Naive thymus-derived CD4-positive, alpha-beta T cell (primary cell): ENCODE measurements around the gene BSND. TPM values are rescaled to one million over a fixed set of nuclear protein-coding genes. Genes with fewer than 3 reads are reported as not detected.

Source experiments
- ATAC-seq: fragments of 150-1000 bp; cut with Tn5 transposase; 2 replicates; pipeline ENCODE4 v1.10.0; 2021; ENCODE audit warnings: mild to moderate bottlenecking, moderate library complexity
- CTCF ChIA-PET: fragments of 350-600 bp; sonication (Branson Sonifier 250); formaldehyde crosslinking; loops from one replicate; lab custom pipeline; 2021; ENCODE audit warnings: antibody characterized with exemption; lab: Charles Lee
- POLR2A ChIA-PET: fragments of 350-600 bp; sonication (Branson Sonifier 250); formaldehyde crosslinking; loops from one replicate; lab custom pipeline; 2021; ENCODE audit warnings: antibody characterized with exemption, inconsistent platforms; lab: Charles Lee
- DNase-seq, 9 donors: peaks; one replicate each; pipeline versions ENCODE4 v3.0.0 to v3.0.0-alpha.2; 2020 to 2022; ENCODE audit warnings: mixed read lengths in 1 of 9
- H3K27ac ChIP-seq: one replicate; pipeline ENCODE4 v1.7.0; 2013; ENCODE audit warnings: mild to moderate bottlenecking, low read depth, low read length, moderate library complexity
- H3K27me3 ChIP-seq, 2 donors: one replicate each; pipeline ENCODE4 v1.7.0; 2013; ENCODE audit warnings: low read length in 2 of 2, mild to moderate bottlenecking in 2 of 2, moderate library complexity in 2 of 2; ENCODE audit not compliant: control insufficient read depth in 2 of 2, insufficient read depth in 2 of 2
- H3K36me3 ChIP-seq, 3 experiments: 1 replicate in 2 of 3; 2 replicates in 1 of 3; pipeline ENCODE4 v1.7.0; 2013; ENCODE audit warnings: low read length in 3 of 3, mild to moderate bottlenecking in 3 of 3, moderate library complexity in 1 of 3; ENCODE audit not compliant: insufficient read depth in 3 of 3, control insufficient read depth in 2 of 3
- H3K4me1 ChIP-seq, 2 donors: one replicate each; pipeline ENCODE4 v1.7.0; 2013; ENCODE audit warnings: low read length in 2 of 2, mild to moderate bottlenecking in 2 of 2, moderate library complexity in 1 of 2; ENCODE audit not compliant: control insufficient read depth in 2 of 2, insufficient read depth in 2 of 2
- H3K4me3 ChIP-seq: 2 replicates; pipeline ENCODE4 v1.7.0; 2013; ENCODE audit warnings: mild to moderate bottlenecking, low read length
- H3K9me3 ChIP-seq, 3 experiments: 1 replicate in 2 of 3; 2 replicates in 1 of 3; pipeline ENCODE4 v1.7.0; 2013; ENCODE audit warnings: low read length in 3 of 3; ENCODE audit not compliant: control insufficient read depth in 2 of 3
- H3K27ac Mint-ChIP-seq, 9 donors: one replicate each; pipeline ENCODE4 v1.8.0; 2020 to 2022; ENCODE audit warnings: mixed read lengths in 9 of 9, mild to moderate bottlenecking in 8 of 9, moderate library complexity in 5 of 9, inconsistent platforms in 2 of 9
- H3K27me3 Mint-ChIP-seq, 5 donors: one replicate each; pipeline ENCODE4 v1.8.0; 2021 to 2022; ENCODE audit warnings: mixed read lengths in 5 of 5, mild to moderate bottlenecking in 1 of 5
- H3K36me3 Mint-ChIP-seq, 5 donors: one replicate each; pipeline ENCODE4 v1.8.0; 2020 to 2022; ENCODE audit warnings: mixed read lengths in 5 of 5, mild to moderate bottlenecking in 3 of 5, inconsistent platforms in 1 of 5
- H3K4me1 Mint-ChIP-seq, 7 donors: one replicate each; pipeline ENCODE4 v1.8.0; 2020 to 2022; ENCODE audit warnings: mixed read lengths in 7 of 7, mild to moderate bottlenecking in 3 of 7, inconsistent platforms in 1 of 7
- H3K4me3 Mint-ChIP-seq, 10 donors: one replicate each; pipeline ENCODE4 v1.8.0; 2020 to 2022; ENCODE audit warnings: mild to moderate bottlenecking in 10 of 10, mixed read lengths in 10 of 10, moderate library complexity in 6 of 10, inconsistent platforms in 2 of 10
- H3K9me3 Mint-ChIP-seq, 11 donors: one replicate each; pipeline ENCODE4 v1.8.0; 2020 to 2022; ENCODE audit warnings: mixed read lengths in 11 of 11, mild to moderate bottlenecking in 4 of 11, inconsistent platforms in 1 of 11, moderate library complexity in 1 of 11
- intact Hi-C, 2 donors: fragments of 100-400 bp; cut with micrococcal nuclease; formaldehyde crosslinking; loops; one replicate each; pipeline ENCODE4 v1.15.1; 2023
- polyA plus RNA-seq, 2 donors: library from polyadenylated mRNA; unstranded; fragments of 300-500 nt; fragmentation: Illumina TruSeq; gene quantifications; one replicate each; pipeline ENCODE4 v1.2.3, GENCODE V29; 2021
- total RNA-seq, 6 experiments: library from RNA in 5 of 6; stranded (reverse) in 5 of 6; gene quantifications; 1 replicate in 5 of 6; 2 replicates in 1 of 6; pipeline ENCODE4 v1.2.3 and lab custom pipeline; 2021 to 2026

Gene BSND
- total and polyA plus RNA-seq, 7 experiments from 2014 or later: 0.05 TPM; not detected in 6

GRCh38 chr1:54985556-54985955 lies 13.2 kb upstream of the BSND start:
- no peak overlapping the region for H3K4me3 ChIP-seq
- no peak for DNase-seq
- no peaks in the 10 kb centered on the region for H3K9me3 ChIP-seq
- Mint-ChIP-seq H3K27me3 (peaks cover 14 to 36% (median 25%) of the 10 kb centered on the region in 5 donors), H3K4me1 (peaks cover 0 to 7% (median 0%) of the 10 kb centered on the region in 7 donors), H3K4me3 (no peak overlapping the region), H3K27ac (no peak overlapping the region), H3K9me3 (no peaks in the 10 kb centered on the region), H3K36me3 (no peaks in the 10 kb centered on the region)
- H3K27me3 ChIP-seq: peaks cover 0 to 5% of the 10 kb centered on the region in 2 donors
- no peak for ATAC-seq
- POLR2A ChIA-PET: no interaction called here
- CTCF ChIA-PET: no interaction called here
- H3K4me1 ChIP-seq: no peaks in the 10 kb centered on the region
- no peaks in the 10 kb centered on the region for H3K36me3 ChIP-seq
- H3K27ac ChIP-seq: no peak overlapping the region
- intact Hi-C loops: no loop called here

GRCh38 chr1:54986025-54986424 lies 12.7 kb upstream of the BSND start:
- Histone ChIP-seq H3K4me1 (no peaks in the 10 kb centered on the region), H3K4me3 (no peak overlapping the region), H3K9me3 (no peaks in the 10 kb centered on the region), H3K36me3 (no peaks in the 10 kb centered on the region), H3K27ac (no peak overlapping the region), H3K27me3 (peaks cover 0 to 5% of the 10 kb centered on the region in 2 donors)
- DNase-seq (no peak), ATAC-seq (no peak)
- ChIA-PET POLR2A (interaction anchor here (0.5 kb wide), 1 partner anchor 27 kb away, joined by 4 read pairs; no protein-coding TSS in a partner anchor), CTCF (no interaction called here)
- Mint-ChIP-seq H3K4me3 (no peak overlapping the region), H3K27ac (no peak overlapping the region), H3K27me3 (peaks cover 13 to 35% (median 23%) of the 10 kb centered on the region in 5 donors), H3K4me1 (peaks cover 0 to 5% (median 0%) of the 10 kb centered on the region in 7 donors), H3K36me3 (no peaks in the 10 kb centered on the region), H3K9me3 (no peaks in the 10 kb centered on the region)
- intact Hi-C loops: no loop called here

GRCh38 chr1:54986533-54986932 lies 12.2 kb upstream of the BSND start:
- no peak for DNase-seq
- ChIA-PET POLR2A (interaction anchor here (0.5 kb wide), 1 partner anchor 27 kb away, joined by 4 read pairs; no protein-coding TSS in a partner anchor), CTCF (no interaction called here)
- H3K9me3 ChIP-seq: no peaks in the 10 kb centered on the region
- intact Hi-C loops: no loop called here
- peaks cover 8 to 29% (median 18%) of the 10 kb centered on the region in 5 donors for H3K27me3 Mint-ChIP-seq
- peaks cover 0 to 5% of the 10 kb centered on the region in 2 donors for H3K27me3 ChIP-seq
- H3K4me3 ChIP-seq: no peak overlapping the region
- ATAC-seq: no peak
- H3K27ac ChIP-seq: no peak overlapping the region
- H3K36me3 ChIP-seq: no peaks in the 10 kb centered on the region
- H3K27ac Mint-ChIP-seq: no peak overlapping the region
- peaks cover 0 to 1% (median 0%) of the 10 kb centered on the region in 7 donors for H3K4me1 Mint-ChIP-seq
- no peaks in the 10 kb centered on the region for H3K36me3 Mint-ChIP-seq
- no peaks in the 10 kb centered on the region for H3K9me3 Mint-ChIP-seq
- no peak overlapping the region for H3K4me3 Mint-ChIP-seq
- no peaks in the 10 kb centered on the region for H3K4me1 ChIP-seq

GRCh38 chr1:54987427-54987826 lies 11.3 kb upstream of the BSND start:
- POLR2A ChIA-PET: no interaction called here

GRCh38 chr1:54987919-54988705 lies 10.6 kb upstream of the BSND start:
- intact Hi-C loops: no loop called here
- CTCF ChIA-PET: no interaction called here
- no peak overlapping the region for H3K27ac Mint-ChIP-seq
- no peaks in the 10 kb centered on the region for H3K27me3 ChIP-seq
- H3K9me3 ChIP-seq: no peaks in the 10 kb centered on the region
- no peak overlapping the region for H3K27ac ChIP-seq
- no peaks in the 10 kb centered on the region for H3K36me3 ChIP-seq
- H3K36me3 Mint-ChIP-seq: no peaks in the 10 kb centered on the region
- peaks cover 0 to 16% (median 8%) of the 10 kb centered on the region in 5 donors for H3K27me3 Mint-ChIP-seq
- DNase-seq (no peak), ATAC-seq (no peak)
- H3K4me1 ChIP-seq: no peaks in the 10 kb centered on the region
- no peak overlapping the region for H3K4me3 ChIP-seq
- peaks cover 0 to 1% (median 0%) of the 10 kb centered on the region in 7 donors for H3K4me1 Mint-ChIP-seq
- H3K4me3 Mint-ChIP-seq: no peak overlapping the region
- POLR2A ChIA-PET: interaction anchor here (0.5 kb wide), 1 partner anchor 1157 kb away, joined by 4 read pairs; no protein-coding TSS in a partner anchor
- H3K9me3 Mint-ChIP-seq: no peaks in the 10 kb centered on the region

More at GRCh38 chr1:54987427-54987826, 11.3 kb upstream of the BSND start:
- H3K4me1 ChIP-seq: no peaks in the 10 kb centered on the region
- no peaks in the 10 kb centered on the region for H3K36me3 ChIP-seq
- no peak overlapping the region for H3K4me3 Mint-ChIP-seq
- DNase-seq: no peak
- no peak overlapping the region for H3K27ac ChIP-seq
- peaks cover 0 to 1% (median 0%) of the 10 kb centered on the region in 7 donors for H3K4me1 Mint-ChIP-seq
- CTCF ChIA-PET: no interaction called here
- H3K27ac Mint-ChIP-seq: no peak overlapping the region
- ATAC-seq: no peak
- peaks cover 0 to under 1% of the 10 kb centered on the region in 2 donors for H3K27me3 ChIP-seq
- no peaks in the 10 kb centered on the region for H3K36me3 Mint-ChIP-seq
- H3K9me3 Mint-ChIP-seq: no peaks in the 10 kb centered on the region
- intact Hi-C loops: no loop called here
- H3K27me3 Mint-ChIP-seq: peaks cover 1 to 21% (median 9%) of the 10 kb centered on the region in 5 donors
- H3K4me3 ChIP-seq: no peak overlapping the region
- H3K9me3 ChIP-seq: no peaks in the 10 kb centered on the region

- no peak for DNase-seq
- Histone ChIP-seq H3K36me3 (no peaks in the 10 kb centered on the region), H3K9me3 (no peaks in the 10 kb centered on the region), H3K27ac (no peak overlapping the region), H3K4me3 (no peak overlapping the region), H3K4me1 (no peaks in the 10 kb centered on the region), H3K27me3 (no peaks in the 10 kb centered on the region)
- POLR2A ChIA-PET: no interaction called here
- no peak overlapping the region for H3K27ac Mint-ChIP-seq
- peaks cover 0 to 9% (median 2%) of the 10 kb centered on the region in 5 donors for H3K27me3 Mint-ChIP-seq
- ATAC-seq: no peak
- H3K9me3 Mint-ChIP-seq: no peaks in the 10 kb centered on the region
- no peak overlapping the region for H3K4me3 Mint-ChIP-seq
- peaks cover 0 to 1% (median 0%) of the 10 kb centered on the region in 7 donors for H3K4me1 Mint-ChIP-seq
- CTCF ChIA-PET: no interaction called here
- H3K36me3 Mint-ChIP-seq: no peaks in the 10 kb centered on the region
- intact Hi-C loops: no loop called here
Measured at GRCh38 chr1:54988975-54989374, 9.8 kb upstream of the BSND start.
